ENCODE data around the gene CPM.
"Not testable (repeated sequence)": the region's sequence is repeated elsewhere in the genome, so short reads cannot be mapped to it uniquely, and the experiment has no call there.

- not testable (repeated sequence) for TF ChIP-seq CTCF (IDR thresholded peaks at IDR 0.05); ZFX (IDR thresholded peaks at IDR 0.05; ENCODE audit: borderline replicate concordance)
These were observed 123.0 kb downstream of the CPM start for GRCh38 chr12:68810027-68810389.

Measured in 22Rv1 (cell line).